HG02642 (cell line): ENCODE data around the gene RASL12.
"Not testable (repeated sequence)": the region's sequence is repeated elsewhere in the genome, so short reads cannot be mapped to it uniquely, and the experiment has no call there.

Experiments
- ATAC-seq: cut with Tn5 transposase; IDR thresholded peaks from one replicate; pipeline ENCODE4 v1.9.1; 2021; ENCODE audit warnings: mild to moderate bottlenecking; ENCODE audit not compliant: unreplicated experiment, poor library complexity

Gene RASL12

DNA sequence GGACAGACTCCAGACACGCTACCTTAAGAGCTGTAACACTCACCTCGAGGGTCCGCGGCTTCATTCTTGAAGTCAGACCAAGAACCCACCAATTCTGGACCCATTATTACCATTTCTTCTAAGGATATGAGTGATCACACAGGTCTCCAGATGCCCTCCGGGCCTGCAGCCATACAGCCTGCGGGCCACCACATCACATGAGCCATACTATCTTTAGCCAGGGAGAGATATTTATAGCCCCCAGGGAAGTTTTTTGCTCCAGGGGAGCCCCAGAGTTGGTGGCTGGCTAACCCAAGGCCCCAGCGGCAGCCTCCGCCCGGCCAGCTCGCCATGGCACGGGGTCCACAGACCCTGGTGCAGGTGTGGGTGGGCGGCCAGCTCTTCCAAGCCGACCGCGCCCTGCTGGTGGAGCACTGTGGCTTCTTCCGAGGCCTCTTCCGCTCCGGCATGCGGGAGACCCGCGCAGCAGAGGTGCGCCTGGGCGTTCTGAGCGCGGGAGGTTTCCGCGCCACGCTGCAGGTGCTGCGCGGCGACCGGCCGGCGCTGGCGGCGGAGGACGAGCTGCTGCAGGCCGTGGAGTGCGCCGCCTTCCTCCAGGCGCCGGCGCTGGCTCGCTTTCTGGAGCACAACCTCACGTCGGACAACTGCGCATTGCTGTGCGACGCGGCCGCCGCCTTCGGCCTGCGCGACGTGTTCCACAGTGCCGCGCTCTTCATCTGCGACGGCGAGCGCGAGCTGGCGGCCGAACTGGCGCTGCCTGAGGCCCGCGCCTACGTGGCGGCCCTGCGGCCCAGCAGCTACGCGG, 8.9 kb upstream of the RASL12 start, which contains the start of gene KBTBD13:
KBTBD13 (plus strand) TSS at position 261 of the 805 bp plus-strand sequence; CDS start at position 331, 70 bp downstream.
- no peak for ATAC-seq

- ATAC-seq: not testable (repeated sequence)
These were observed 8.0 kb upstream of the RASL12 start for GRCh38 chr15:65075607-65076395.

- ATAC-seq: not testable (repeated sequence)
These were observed 7.2 kb upstream of the RASL12 start for GRCh38 chr15:65074946-65075345.

- no peak for ATAC-seq
These were observed 4.8 kb upstream of the RASL12 start for GRCh38 chr15:65072617-65073016.

- no peak for ATAC-seq
These were observed 4.2 kb upstream of the RASL12 start for GRCh38 chr15:65072027-65072426.

GRCh38 chr15:65071381-65071811, 3.6 kb upstream of the RASL12 start:
- ATAC-seq: no peak

- no peak for ATAC-seq
These were observed 2.2 kb upstream of the RASL12 start for GRCh38 chr15:65069779-65070546.

GRCh38 chr15:65069179-65069578, 1.4 kb upstream of the RASL12 start:
- no peak for ATAC-seq

DNA sequence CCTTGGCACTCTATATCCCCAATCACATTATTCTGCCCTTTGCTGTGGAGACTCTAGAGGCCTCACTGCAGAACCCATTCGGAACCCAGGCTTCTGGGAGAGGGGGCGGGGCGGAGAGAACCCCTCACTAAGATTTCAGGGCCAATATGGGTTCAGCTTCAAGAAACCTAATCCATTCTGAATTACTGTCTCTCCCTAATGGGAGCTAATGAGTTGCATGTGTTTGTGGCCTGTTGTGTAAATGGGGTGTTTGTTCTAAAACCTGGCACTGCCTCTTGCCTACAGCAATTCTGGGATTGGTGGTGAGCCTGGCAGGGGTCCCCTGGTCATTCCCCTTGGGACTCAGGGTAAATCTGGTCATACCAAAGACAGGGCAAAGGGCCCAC, 605 bp upstream of the RASL12 start:
- ATAC-seq: no peak

- ATAC-seq: no peak
These were observed 510 bp downstream of the RASL12 start for GRCh38 chr15:65067317-65067644.

DNA sequence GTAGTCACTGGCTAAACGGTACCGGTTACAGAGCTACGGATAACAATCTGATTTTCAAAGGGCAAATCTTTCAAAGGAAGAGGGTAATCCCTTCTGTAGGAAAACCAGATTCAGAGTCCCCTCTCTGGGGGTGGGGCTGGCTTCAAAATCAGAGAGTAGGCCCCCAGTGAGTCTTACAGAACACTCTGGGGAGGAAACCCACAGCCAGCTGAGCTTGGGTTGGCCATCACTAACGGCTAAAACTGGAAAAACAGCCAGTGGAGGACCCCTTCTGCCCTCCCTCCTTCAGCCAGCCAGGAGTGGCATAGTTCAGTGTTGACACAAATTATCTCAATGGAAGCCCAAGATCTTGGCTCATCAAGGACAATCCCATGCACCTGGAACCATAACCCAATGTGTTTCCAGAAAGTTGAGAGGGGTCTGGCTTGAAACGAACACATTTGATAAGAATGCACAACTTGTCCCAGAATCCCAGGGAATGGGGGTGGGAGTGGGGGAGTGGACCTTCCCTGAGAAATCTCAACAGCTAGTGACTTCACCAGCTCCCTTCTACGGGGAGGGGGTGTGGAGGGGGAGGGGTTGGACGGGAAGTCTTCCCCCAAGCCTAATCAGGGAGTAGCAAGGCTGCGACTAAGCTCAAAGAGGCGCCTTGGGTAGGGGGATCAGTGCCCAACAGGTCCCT, 1.0 kb downstream of the RASL12 start:
- no peak for ATAC-seq

DNA sequence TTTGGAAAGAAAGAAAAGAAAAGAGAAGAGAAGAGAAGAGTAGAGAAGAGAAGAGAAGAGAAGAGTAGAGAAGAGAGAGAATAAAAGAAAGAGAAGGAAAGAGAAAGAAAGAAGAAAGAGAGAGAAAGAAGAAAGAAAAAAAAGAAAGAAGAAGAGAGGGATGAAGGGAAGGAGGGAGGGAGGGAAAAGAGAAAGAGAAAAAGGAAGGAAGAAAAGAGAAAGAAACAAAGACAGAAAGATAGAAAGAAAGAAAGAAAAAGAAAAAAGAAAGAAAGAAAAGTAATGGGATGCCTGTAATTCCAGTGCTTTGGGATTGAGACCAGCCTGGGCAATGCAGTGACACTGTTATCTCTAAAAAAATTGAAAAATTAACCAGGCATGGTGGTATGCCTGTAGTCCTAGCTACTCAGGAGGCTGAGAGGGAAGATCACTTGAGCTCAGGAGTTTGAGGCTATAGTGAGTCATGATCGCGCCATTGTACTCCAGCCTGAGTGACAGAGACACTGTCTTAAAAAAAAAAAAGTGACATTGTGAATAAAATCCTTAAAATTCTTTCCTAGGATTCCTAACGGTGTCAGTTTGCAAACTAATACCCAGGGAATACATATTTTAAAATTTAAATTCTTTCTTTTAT, 1.7 kb downstream of the RASL12 start:
- no peak for ATAC-seq

- no peak for ATAC-seq
These were observed 5.1 kb downstream of the RASL12 start for GRCh38 chr15:65062726-65063125.

GRCh38 chr15:65062061-65062460, 5.7 kb downstream of the RASL12 start:
- ATAC-seq: no peak

GRCh38 chr15:65060641-65061397, 7.0 kb downstream of the RASL12 start:
- ATAC-seq: no peak

DNA sequence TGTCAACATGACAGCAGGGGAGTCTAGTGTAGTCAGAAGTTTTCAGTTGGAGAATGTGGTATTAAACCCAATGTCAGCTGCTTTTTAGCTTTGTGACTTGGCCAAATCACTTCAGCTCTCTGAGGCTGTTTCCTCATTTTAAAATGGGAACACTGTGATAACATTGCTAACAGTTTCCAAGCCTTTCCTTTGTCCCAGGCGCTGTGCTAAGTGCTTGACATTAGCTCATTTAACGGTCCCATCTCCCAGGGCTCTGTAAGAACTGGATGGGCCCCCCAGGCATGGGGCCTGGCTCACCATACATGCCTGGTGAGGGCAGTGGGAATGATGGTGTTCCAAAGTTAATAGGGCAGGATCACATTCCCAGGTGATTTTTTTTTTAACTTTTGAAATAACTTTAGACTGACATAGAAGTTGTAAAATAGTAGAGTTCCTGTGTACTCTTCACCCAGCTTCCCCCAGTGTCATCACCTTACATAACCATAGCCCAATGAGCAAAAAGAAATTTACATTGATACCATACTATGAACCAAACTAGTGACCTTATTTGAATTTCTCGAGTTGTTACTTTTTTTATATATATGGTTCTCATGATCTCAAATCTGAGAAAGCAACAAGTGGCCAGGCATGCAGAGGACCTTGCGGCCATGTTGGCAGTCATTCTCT, 7.7 kb downstream of the RASL12 start:
- ATAC-seq: no peak

- ATAC-seq: no peak
These were observed 8.4 kb downstream of the RASL12 start for GRCh38 chr15:65059369-65059750.
